Measurements from ENCODE around the gene VTI1A. TPM values are rescaled to one million over a fixed set of nuclear protein-coding genes. Genes with fewer than 3 reads are reported as not detected.

VTI1A gene
- polyA plus RNA-seq, 1 of the 3 experiments (the other 2 are of a cell fraction) = 8.3 TPM

DNA sequence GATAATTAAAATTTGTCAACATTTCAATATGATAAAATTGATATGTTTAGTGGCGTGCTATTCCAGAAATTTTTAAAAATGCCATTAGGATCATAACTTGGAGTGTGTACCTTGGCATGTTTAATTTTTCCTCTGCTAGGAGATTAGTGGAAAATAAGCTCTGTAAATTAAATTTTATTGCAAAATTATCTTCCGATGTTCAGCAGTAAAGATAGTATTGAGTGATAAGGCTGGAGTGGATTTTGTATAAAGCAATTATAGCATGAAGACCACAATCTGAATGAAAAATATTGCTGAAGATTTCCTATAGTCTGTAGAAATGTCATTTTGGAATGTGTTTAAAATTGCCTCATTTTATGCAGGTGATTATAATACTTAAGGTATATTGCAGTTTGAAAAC, 110.2 kb downstream of the VTI1A start:
- TF ChIP-seq SMC3 (IDR thresholded peaks at IDR 0.05; ENCODE audit: low read depth, low read length) (no peak), POLR2AphosphoS5 (IDR thresholded peaks at IDR 0.05; ENCODE audit: low read depth, low read length) (no peak), FOSL2 (IDR thresholded peaks at IDR 0.05; ENCODE audit: borderline replicate concordance, low read depth) (no peak), GATA2 (CRISPR knock-in tag; IDR thresholded peaks at IDR 0.05) (peak; percentile 48; the same call in 1 of the 2 replicates), FOXJ3 (CRISPR knock-in tag; IDR thresholded peaks at IDR 0.05) (no peak), JUND (IDR thresholded peaks at IDR 0.05) (no peak), EP300 (IDR thresholded peaks at IDR 0.05; ENCODE audit: borderline replicate concordance in 1 of 2, low read depth in 1 of 2, low read length in 1 of 2) (peak in 1 of 2 experiments; percentile 24; a peak in 1 of 4 replicates), RCOR1 (IDR thresholded peaks at IDR 0.05; ENCODE audit: low read length) (peak; percentile 52; the same call in 1 of the 2 replicates), ZBTB33 (IDR thresholded peaks at IDR 0.05; ENCODE audit: borderline replicate concordance, low read depth) (no peak), TCF12 (IDR thresholded peaks at IDR 0.05) (no peak), ELF1 (IDR thresholded peaks at IDR 0.05) (no peak), NFIC (IDR thresholded peaks at IDR 0.05; ENCODE audit: borderline replicate concordance) (no peak), CTCF (IDR thresholded peaks at IDR 0.05) (no peak), RFX5 (IDR thresholded peaks at IDR 0.05; ENCODE audit: low read length) (no peak), PBX3 (IDR thresholded peaks at IDR 0.05) (no peak), REST (IDR thresholded peaks at IDR 0.05; ENCODE audit: low read depth, low read length) (no peak), NRF1 (IDR thresholded peaks at IDR 0.05; ENCODE audit: low read depth, low read length) (no peak), EZH2phosphoT487 (IDR thresholded peaks at IDR 0.05; ENCODE audit: borderline replicate concordance, low read depth) (no peak), GABPA (IDR thresholded peaks at IDR 0.05; ENCODE audit: low read depth) (no peak), SIN3A (IDR thresholded peaks at IDR 0.05; ENCODE audit: borderline replicate concordance, low read depth, low read length) (no peak), RXRA (IDR thresholded peaks at IDR 0.05; ENCODE audit: borderline replicate concordance, low read depth) (no peak), CHD2 (IDR thresholded peaks at IDR 0.05; ENCODE audit: low read length, partially characterized antibody) (no peak), TAF1 (IDR thresholded peaks at IDR 0.05; ENCODE audit: borderline replicate concordance, low read depth, low read length) (no peak), RAD21 (IDR thresholded peaks at IDR 0.05; ENCODE audit: low read length) (no peak)
- TF ChIP-seq, protein P1, sequence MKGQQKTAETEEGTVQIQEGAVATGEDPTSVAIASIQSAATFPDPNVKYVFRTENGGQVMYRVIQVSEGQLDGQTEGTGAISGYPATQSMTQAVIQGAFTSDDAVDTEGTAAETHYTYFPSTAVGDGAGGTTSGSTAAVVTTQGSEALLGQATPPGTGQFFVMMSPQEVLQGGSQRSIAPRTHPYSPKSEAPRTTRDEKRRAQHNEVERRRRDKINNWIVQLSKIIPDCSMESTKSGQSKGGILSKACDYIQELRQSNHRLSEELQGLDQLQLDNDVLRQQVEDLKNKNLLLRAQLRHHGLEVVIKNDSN (IDR thresholded peaks at IDR 0.05; ENCODE audit: borderline replicate concordance, low read depth) = no peak
- H3K27ac ChIP-seq (ENCODE audit: low read depth in 2 of 2, low read length in 1 of 2) = no peak overlapping the region
- ChIA-PET CTCF (interaction anchor here (1.4 to 2.6 kb wide), 3 partner anchors 8 to 964 kb away, joined by 3 to 14 read pairs (median 3); no protein-coding TSS in a partner anchor), POLR2A (no interaction called here)
- DNase-seq = no peak
- no peaks in the 10 kb centered on the region for H3K9me3 ChIP-seq
- H4K20me1 ChIP-seq (ENCODE audit: insufficient read depth) = no peaks in the 10 kb centered on the region
- no peak overlapping the region for H3K4me2 ChIP-seq
- WGBS (ENCODE audit: low lambda C conversion rate) = 82% methylated on average over 2 of the region's 2 CpGs
- no peaks in the 10 kb centered on the region for H3K9me2 ChIP-seq
- H3K79me2 ChIP-seq (ENCODE audit: insufficient read depth) = no peaks in the 10 kb centered on the region
- H3F3A ChIP-seq (replicated peaks; ENCODE audit: insufficient read depth) = no peaks in the 10 kb centered on the region
- H3K4me1 ChIP-seq (ENCODE audit: control insufficient read depth in 1 of 2, insufficient read depth in 2 of 2, low read depth in 1 of 2, low read length in 1 of 2) = peaks cover 0 to 7% of the 10 kb centered on the region in 2 experiments; a peak in 2 of 4 replicates
- H3K9ac ChIP-seq = no peak overlapping the region
- H3K27me3 ChIP-seq (ENCODE audit: insufficient read depth) = no peaks in the 10 kb centered on the region
- H3K36me3 ChIP-seq (replicated peaks in 1 of 2; ENCODE audit: control insufficient read depth in 1 of 2, insufficient read depth in 2 of 2, low read length in 1 of 2) = peaks cover 0 to 4% of the 10 kb centered on the region in 2 experiments
- no peak overlapping the region for H3K4me3 ChIP-seq (ENCODE audit: low read depth in 2 of 2, low read length in 1 of 2)
- no peak overlapping the region for H2AFZ ChIP-seq (ENCODE audit: low read depth)
